Kidney epithelial cell (primary cell): ENCODE measurements around the gene TNFRSF1B. TPM values are rescaled to one million over a fixed set of nuclear protein-coding genes. Genes with fewer than 3 reads are reported as not detected.

Experiments
- DNase-seq: peaks from one replicate; pipeline ENCODE4 v3.0.0-alpha.2; 2010; ENCODE audit warnings: low read depth
- H3K27me3 ChIP-seq: 2 replicates; pipeline ENCODE4 v1.6.0; 2011; ENCODE audit warnings: low read length; ENCODE audit not compliant: control insufficient read depth, insufficient read depth
- H3K36me3 ChIP-seq: 2 replicates; pipeline ENCODE4 v1.5.1; 2011; ENCODE audit warnings: low read length; ENCODE audit not compliant: control insufficient read depth, insufficient read depth
- H3K4me3 ChIP-seq: 2 replicates; pipeline ENCODE4 v1.5.1; 2011; ENCODE audit warnings: low read depth, mild to moderate bottlenecking, control low read depth, low read length
- CTCF ChIP-seq: IDR thresholded peaks from 2 replicates; pipeline ENCODE4 v1.5.1; 2011; ENCODE audit warnings: mild to moderate bottlenecking, moderate library complexity, low read length, control low read depth, inconsistent platforms; ENCODE audit not compliant: insufficient read depth, poor library complexity, severe bottlenecking
- total RNA-seq: library from RNA; depleted of rRNA; stranded (reverse); fragments of >200 nt; gene quantifications from 2 replicates; pipeline ENCODE4 v1.2.3, GENCODE V29; 2015

The TNFRSF1B gene
- total RNA-seq, 1 donor from 2014 or later: 0.21 TPM

- no peak for TF ChIP-seq CTCF
- Histone ChIP-seq H3K27me3 (peaks cover 3% of the 10 kb centered on the region), H3K4me3 (no peak overlapping the region), H3K36me3 (no peaks in the 10 kb centered on the region)
- DNase-seq: no peak
These were observed 18.4 kb upstream of the TNFRSF1B start for GRCh38 chr1:12148160-12148957.

- H3K27me3 ChIP-seq: peaks cover 3% of the 10 kb centered on the region
- no peak for DNase-seq
- H3K4me3 ChIP-seq: no peak overlapping the region
- H3K36me3 ChIP-seq: no peaks in the 10 kb centered on the region
- no peak for TF ChIP-seq CTCF
These were observed 17.6 kb upstream of the TNFRSF1B start for GRCh38 chr1:12148958-12149790.

GRCh38 chr1:12149791-12150175 lies 17.0 kb upstream of the TNFRSF1B start:
- H3K27me3 ChIP-seq: peaks cover 3% of the 10 kb centered on the region
- TF ChIP-seq CTCF: no peak
- no peak overlapping the region for H3K4me3 ChIP-seq
- H3K36me3 ChIP-seq: no peaks in the 10 kb centered on the region
- DNase-seq: no peak

- no peak for TF ChIP-seq CTCF
- DNase-seq: no peak
- H3K4me3 ChIP-seq: no peak overlapping the region
- H3K36me3 ChIP-seq: no peaks in the 10 kb centered on the region
- peaks cover 3% of the 10 kb centered on the region for H3K27me3 ChIP-seq
These were observed 16.2 kb upstream of the TNFRSF1B start for GRCh38 chr1:12150456-12151200.

GRCh38 chr1:12151465-12151864 lies 15.3 kb upstream of the TNFRSF1B start:
- H3K27me3 ChIP-seq: no peaks in the 10 kb centered on the region
- no peak for TF ChIP-seq CTCF
- H3K36me3 ChIP-seq: no peaks in the 10 kb centered on the region
- no peak overlapping the region for H3K4me3 ChIP-seq
- DNase-seq: no peak
